Measurements from ENCODE around the gene VAV3.

The VAV3 gene

GRCh38 chr1:107972391-107973180, 7.6 kb upstream of the VAV3 start:
- no peak overlapping the region for H3K4me3 ChIP-seq (ENCODE audit: low read depth, low read length)
- TF ChIP-seq CTCF (IDR thresholded peaks at IDR 0.05; ENCODE audit: low read depth, low read length): no peak

- no peak overlapping the region for H3K4me3 ChIP-seq (ENCODE audit: low read depth, low read length)
- TF ChIP-seq CTCF (IDR thresholded peaks at IDR 0.05; ENCODE audit: low read depth, low read length): no peak
Measured at GRCh38 chr1:107966550-107966949, 1.6 kb upstream of the VAV3 start.

GRCh38 chr1:107964336-107965109, 457 bp downstream of the VAV3 start:
- no peak overlapping the region for H3K4me3 ChIP-seq (ENCODE audit: low read depth, low read length)
- TF ChIP-seq CTCF (IDR thresholded peaks at IDR 0.05; ENCODE audit: low read depth, low read length): no peak

GRCh38 chr1:107963601-107964335, 1.2 kb downstream of the VAV3 start:
- TF ChIP-seq CTCF (IDR thresholded peaks at IDR 0.05; ENCODE audit: low read depth, low read length): no peak
- H3K4me3 ChIP-seq (ENCODE audit: low read depth, low read length): no peak overlapping the region

- no peak overlapping the region for H3K4me3 ChIP-seq (ENCODE audit: low read depth, low read length)
Measured at GRCh38 chr1:107963008-107963407, 2.0 kb downstream of the VAV3 start.

GRCh38 chr1:107954719-107955415, 10.1 kb downstream of the VAV3 start:
- no peak for TF ChIP-seq CTCF (IDR thresholded peaks at IDR 0.05; ENCODE audit: low read depth, low read length)
- no peak overlapping the region for H3K4me3 ChIP-seq (ENCODE audit: low read depth, low read length)

More at GRCh38 chr1:107963008-107963407, 2.0 kb downstream of the VAV3 start:
- no peak for TF ChIP-seq CTCF (IDR thresholded peaks at IDR 0.05; ENCODE audit: low read depth, low read length)
